GM18502 (cell line): ENCODE data around the gene PROX1.
"Not testable (repeated sequence)": the region's sequence is repeated elsewhere in the genome, so short reads cannot be mapped to it uniquely, and the experiment has no call there.

Experiments
- ATAC-seq: cut with Tn5 transposase; IDR thresholded peaks from one replicate; pipeline ENCODE4 v1.9.1; 2021; ENCODE audit warnings: mild to moderate bottlenecking; ENCODE audit not compliant: unreplicated experiment, poor library complexity

Gene PROX1

GRCh38 chr1:214066936-214067335 is 79.2 kb downstream of the PROX1 start:
- no peak for ATAC-seq

- ATAC-seq, result no peak
Observed at GRCh38 chr1:214067397-214067796, 79.6 kb downstream of the PROX1 start.

GRCh38 chr1:214067853-214068703 is 80.3 kb downstream of the PROX1 start:
- no peak for ATAC-seq

DNA sequence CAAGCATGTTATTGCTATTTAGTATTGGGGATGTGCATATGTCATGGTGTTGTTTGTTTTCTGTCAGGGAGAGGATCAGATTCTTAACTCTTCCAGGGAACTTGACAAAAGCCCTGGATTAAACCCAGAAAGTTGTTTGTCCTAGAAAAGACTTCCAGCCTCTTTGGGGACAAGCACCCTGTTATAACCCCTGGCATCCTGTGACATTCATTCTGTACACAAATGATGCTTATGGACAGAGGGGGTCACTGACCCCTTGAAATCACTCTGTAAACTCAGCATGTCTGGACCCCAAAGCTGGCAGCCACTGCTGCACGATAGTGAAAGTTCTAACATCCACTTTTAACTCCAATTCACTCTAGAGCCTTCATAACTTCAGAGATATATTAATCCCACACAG is 81.2 kb downstream of the PROX1 start:
- no peak for ATAC-seq

DNA sequence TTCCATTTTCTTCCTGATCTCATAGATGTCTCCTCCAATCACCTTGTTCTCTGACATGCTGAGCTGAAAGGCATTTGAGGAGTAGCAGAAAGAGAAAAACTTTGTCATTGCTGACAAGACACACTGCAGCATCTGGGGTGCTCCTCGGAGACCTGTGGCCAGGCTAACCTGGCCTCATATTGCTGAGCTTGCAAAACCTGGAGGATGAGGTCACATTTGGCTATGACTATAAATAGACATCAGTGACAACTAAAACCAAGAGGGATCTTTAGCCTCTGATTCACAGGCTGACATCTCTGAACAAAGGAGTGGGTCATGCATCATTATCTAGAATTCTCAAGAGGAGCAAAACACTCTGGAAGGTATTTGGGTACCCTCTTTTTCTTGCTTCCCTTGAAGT is 83.7 kb downstream of the PROX1 start:
- no peak for ATAC-seq

- ATAC-seq, result no peak
Observed at GRCh38 chr1:214072426-214073157, 84.8 kb downstream of the PROX1 start.

GRCh38 chr1:214074477-214074876 is 86.7 kb downstream of the PROX1 start:
- ATAC-seq, result no peak

DNA sequence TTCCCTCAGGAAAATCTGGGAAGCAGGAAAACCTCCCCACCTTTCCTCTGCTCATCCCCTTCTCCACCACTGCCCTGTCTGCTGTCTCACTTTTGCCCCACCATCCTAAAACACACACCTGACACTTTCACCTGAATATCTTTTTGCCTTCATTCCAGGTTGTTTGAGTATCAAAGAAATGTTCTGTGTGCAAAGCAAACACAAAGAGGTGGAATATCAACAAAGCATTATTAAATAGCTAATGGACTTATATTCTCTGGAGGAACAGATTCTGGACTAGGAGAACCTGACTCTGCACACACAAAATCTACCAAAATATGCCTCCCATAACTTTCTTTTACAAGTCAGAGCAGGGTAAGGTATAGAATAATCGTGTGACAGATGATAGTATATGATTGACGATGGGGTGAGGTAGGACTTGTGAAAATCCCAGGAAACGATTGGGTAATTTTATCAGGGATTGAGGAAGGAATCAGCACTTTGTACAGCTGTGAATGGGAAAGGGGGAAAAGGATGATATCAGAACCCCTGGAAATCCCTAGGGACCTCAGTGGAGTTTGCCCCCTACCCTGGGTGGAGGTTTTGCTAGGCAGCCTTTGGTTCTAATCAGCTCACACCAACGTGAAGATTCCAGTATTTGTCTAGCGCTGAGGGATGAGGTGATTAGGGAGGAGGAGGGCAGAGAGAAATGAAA is 87.7 kb downstream of the PROX1 start:
- ATAC-seq, result no peak

DNA sequence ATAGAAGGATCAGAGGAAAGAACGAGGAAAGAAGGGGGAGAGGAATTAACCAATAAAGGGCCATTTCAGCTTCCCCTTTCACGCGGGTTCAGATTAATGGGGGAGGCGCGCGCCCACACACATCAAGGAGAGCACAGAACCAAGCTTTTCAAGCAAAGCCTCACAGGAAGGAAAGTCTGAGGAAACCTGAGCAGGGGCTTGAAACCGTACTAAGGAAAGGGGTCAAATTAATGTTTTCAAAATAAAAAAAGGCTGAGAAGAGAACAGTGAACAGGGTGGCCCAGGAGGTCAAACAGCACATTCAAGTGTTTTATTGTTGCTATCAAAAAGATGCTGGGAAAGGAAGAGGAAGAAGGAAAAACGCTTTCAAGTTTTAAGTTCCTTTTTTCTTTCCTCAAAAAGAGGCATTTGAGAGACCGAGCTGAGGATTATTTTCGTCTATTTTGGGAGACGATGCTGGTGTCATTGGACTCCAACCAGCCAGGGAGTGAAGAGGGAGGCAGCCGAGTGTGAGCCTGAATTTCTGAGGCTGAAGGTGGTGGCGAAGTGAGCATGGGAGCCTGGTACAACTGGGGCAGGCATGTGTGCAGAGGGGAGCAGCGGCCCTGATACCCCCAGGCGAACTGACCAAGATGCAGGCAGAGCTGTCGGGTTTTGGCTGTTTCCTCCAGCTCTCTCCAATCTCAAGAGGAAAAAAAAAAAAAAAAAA is 88.4 kb downstream of the PROX1 start:
- ATAC-seq, result no peak

- ATAC-seq, result no peak
Observed at GRCh38 chr1:214076708-214077065, 88.9 kb downstream of the PROX1 start.

- no peak for ATAC-seq
Observed at GRCh38 chr1:214078950-214079349, 91.2 kb downstream of the PROX1 start.

GRCh38 chr1:214085325-214085724 is 97.6 kb downstream of the PROX1 start:
- ATAC-seq, result no peak

GRCh38 chr1:214086945-214087344 is 99.2 kb downstream of the PROX1 start:
- no peak for ATAC-seq

GRCh38 chr1:214089003-214089402 is 101.2 kb downstream of the PROX1 start:
- ATAC-seq, result not testable (repeated sequence)
